GM21529 (cell line): ENCODE data around the gene SMYD4.
"Not testable (repeated sequence)": the region's sequence is repeated elsewhere in the genome, so short reads cannot be mapped to it uniquely, and the experiment has no call there.

ENCODE experiments used
- ATAC-seq: cut with Tn5 transposase; IDR thresholded peaks from one replicate; pipeline ENCODE4 v1.9.1; 2021; ENCODE audit not compliant: unreplicated experiment

SMYD4 gene

DNA sequence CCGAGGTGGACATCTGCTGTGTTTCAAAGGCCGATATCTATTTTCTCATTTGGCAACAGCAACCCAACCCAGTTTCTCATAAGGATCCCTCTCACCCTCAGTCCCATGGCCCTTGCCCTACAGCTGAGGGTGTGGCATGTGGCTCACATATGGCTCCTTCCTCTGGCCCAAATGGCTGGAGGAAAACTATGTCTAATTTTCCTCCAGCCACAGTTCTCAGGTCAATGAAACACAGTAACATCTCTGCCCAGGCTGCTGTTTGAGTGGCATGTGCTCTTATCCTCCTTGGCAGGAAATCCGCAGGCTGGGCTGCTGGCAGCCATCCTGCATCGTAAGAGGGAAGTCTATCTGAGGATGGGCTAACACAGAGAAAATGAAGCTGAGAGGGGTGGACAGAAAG, 43.8 kb downstream of the SMYD4 start:
- no peak for ATAC-seq

DNA sequence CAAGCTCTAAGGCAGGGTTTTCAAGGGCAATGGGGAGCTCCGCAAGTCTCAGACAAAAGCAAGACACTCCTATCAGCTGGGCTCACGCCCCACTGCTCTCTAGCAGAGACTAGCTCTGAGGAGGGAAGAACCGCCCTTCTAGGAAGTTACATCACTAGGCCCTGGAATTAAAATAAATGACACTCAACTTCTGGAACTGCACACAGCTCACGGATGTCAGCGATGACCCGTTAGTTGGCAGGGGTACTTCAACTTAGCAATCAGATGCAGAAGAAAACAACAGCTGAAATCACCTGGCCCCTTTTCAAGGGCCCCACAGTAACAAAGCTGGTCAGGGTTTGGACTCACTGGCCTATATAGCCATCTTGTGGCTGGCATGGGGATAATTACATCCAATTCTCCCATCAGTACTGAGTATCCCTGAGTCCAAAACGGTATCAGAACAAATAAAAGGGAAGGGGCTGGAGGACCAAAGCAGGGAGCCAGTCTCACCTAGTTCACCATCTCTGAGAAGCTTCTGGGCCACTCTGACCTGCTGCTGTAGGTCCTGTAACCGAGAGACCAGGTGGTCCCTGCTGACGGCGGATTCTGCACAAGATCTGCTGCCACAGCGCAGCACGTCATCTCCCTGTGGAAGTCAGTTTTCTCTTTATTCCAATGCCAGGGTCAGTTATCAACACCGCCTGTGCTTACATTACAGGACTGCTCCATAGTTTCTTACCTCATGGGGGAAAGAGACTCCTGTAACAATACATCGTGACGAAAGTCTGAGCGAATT, 45.7 kb downstream of the SMYD4 start:
- no peak for ATAC-seq

- no peak for ATAC-seq
Measured at GRCh38 chr17:1783271-1783670, 46.4 kb downstream of the SMYD4 start.

DNA sequence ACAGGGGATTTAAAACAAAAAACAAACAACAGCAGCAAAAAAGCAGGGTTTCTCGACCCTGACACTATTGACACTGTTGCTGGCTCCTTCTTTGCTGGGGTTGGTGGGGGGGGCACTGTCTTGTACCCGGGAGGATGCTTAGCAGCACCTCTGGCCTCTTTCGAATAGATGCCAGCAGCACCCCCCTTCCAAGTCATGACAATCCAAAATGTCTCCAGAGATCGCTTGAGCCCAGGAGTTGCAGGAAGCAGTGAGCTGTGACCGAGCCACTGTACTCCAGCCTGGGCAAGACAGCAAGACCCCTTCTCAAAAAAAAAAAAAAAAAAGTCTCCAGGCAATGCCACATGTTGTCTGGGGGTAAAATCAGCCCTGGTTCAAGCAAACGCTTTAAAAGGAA, 47.5 kb downstream of the SMYD4 start:
- no peak for ATAC-seq

DNA sequence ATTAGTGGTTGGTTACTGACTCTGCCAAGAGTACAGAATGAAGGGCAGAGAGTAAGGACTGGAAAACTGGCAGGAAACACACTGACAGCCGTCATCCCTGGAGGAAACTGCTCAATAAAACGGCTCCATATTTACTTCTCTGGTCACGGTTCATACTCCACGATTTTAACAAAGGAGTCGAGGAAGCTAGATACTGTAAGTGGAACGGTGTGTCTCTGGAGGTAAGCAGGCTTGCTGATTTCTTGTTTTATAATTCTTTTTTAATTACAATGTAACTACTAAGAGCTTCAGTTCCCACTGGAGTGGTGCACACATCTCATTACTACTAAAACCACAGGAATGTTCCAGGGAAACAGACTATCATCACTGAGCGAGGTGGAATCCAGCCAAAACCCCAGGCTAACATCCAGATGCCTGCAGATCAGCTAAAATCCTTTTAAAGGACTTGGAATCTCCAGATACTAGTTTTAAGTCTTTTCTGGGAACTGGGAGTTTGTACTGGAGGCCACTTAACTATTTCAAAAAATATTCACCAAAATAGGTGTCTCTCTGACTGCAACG, 50.1 kb downstream of the SMYD4 start:
- no peak for ATAC-seq

DNA sequence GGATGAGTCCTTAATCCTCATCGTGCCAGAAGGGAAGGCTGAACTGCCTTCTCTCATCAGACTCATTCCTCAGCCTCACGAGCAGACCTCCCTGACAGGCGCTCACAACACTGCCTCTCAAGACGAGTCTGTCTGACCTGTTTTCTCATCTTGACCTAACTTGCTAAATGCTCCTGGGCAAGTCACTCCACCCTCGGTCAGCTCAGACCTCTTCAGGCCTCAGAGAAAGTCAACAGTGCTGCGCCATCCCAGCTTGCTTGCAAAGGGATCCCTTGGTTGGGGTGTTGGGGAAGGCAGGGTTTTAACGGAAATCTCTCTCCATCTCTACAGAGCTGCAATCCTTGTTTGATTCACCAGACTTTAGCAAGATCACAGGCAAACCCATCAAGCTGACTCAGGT, 52.8 kb downstream of the SMYD4 start:
- no peak for ATAC-seq

DNA sequence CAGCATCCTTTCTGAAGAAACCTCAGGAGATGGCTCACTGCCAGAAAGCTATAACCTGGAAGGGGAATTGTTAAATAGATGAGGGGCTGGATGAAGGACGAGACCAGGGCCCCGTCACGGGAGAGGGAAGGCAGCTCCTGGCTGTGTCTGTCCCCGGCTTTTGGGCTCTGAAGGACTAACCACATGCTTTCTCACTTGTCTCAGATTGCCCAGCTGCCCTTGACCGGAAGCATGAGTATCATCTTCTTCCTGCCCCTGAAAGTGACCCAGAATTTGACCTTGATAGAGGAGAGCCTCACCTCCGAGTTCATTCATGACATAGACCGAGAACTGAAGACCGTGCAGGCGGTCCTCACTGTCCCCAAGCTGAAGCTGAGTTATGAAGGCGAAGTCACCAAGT, 53.4 kb downstream of the SMYD4 start:
- no peak for ATAC-seq

DNA sequence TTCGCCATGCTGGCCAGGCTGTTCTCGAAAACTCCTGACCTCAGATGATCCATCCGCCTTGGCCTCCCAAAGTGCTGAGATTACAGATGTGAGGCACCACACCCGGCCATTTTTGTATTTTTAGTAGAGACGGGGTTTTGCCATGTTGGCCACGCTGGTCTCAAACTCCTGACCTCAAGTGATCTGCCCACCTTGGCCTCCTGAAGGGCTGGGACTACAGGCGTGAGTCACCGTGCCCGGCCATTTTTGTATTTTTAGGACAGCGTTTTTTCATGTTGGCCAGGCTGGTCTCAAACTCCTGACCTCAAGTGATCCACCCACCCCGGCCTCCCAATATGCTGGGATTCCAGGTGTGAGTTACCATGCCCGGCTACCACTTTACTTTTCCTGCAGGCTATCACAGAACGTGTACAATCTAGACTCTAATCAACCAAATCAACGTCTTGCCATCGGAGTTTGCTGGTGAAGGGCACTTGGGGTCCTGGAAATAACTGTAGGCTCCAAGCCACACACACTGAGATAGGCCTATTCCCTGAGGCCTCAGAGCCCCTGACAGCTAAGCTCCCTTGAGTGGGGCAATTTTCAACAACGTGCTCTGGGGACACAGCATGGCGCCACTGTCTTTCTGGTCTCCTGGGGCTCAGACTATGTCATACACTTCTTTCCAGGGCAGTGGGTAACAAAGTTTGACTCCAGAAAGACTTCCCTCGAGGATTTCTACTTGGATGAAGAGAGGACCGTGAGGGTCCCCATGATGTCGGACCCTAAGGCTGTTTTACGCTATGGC, 55.1 kb downstream of the SMYD4 start:
- ATAC-seq = no peak

DNA sequence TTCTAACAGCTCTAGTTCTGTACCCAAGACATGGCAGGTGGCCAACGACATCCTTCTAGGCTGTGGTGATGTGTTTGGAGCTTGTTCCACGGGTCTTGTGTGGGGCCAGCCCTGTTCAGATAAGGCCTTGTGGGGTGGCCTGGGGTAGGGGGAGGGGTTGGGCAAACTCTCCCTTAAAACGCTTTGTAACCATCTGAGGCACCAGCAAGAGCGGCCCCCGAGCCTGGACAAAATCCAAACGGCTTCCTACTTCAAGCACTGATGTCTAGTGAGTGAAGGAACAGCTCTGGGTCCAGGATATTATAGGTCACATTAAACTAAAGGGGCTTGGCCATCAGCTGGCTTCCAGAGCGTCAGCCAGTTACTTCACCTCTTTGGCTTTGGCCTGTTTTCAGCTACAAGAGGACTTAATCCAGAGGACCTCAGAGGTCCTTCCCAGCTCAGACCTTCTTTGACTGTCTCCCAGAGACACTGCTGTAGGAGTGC, 56.0 kb downstream of the SMYD4 start:
- ATAC-seq = no peak

GRCh38 chr17:1773000-1773695, 56.6 kb downstream of the SMYD4 start:
- not testable (repeated sequence) for ATAC-seq

DNA sequence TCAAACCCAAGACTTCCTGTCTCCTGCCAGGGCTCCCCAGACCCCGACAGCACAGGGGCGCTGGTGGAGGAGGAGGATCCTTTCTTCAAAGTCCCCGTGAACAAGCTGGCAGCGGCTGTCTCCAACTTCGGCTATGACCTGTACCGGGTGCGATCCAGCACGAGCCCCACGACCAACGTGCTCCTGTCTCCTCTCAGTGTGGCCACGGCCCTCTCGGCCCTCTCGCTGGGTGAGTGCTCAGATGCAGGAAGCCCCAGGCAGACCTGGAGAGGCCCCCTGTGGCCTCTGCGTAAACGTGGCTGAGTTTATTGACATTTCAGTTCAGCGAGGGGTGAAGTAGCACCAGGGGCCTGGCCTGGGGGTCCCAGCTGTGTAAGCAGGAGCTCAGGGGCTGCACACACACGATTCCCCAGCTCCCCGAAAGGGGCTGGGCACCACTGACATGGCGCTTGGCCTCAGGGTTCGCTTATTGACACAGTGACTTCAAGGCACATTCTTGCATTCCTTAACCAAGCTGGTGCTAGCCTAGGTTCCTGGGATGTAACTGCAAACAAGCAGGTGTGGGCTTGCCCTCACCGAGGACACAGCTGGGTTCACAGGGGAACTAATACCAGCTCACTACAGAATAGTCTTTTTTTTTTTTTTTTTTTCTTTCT, 59.8 kb downstream of the SMYD4 start:
- ATAC-seq = no peak

- ATAC-seq = no peak
Measured at GRCh38 chr17:1767358-1767757, 62.3 kb downstream of the SMYD4 start.

GRCh38 chr17:1766382-1767135, 63.1 kb downstream of the SMYD4 start:
- no peak for ATAC-seq

GRCh38 chr17:1765576-1765975, 64.1 kb downstream of the SMYD4 start:
- no peak for ATAC-seq

DNA sequence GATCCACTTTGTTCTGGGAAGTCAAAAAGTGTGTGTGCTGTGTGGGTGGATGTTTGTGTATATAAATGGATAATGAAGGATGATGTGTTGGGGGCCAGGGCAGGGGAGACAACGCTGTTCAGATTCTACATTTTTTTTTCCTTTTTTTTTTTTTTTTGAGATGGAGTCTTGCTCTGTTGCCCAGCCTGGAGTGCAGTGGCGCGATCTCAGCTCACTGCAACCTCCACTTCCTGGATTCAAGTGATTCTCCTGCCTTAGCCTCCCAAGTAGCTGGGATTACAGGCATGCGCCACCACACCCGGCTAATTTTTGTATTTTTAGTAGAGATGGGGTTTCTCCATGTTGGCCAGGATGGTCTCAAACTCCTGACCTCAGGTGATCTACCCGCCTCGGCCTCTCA, 65.0 kb downstream of the SMYD4 start:
- not testable (repeated sequence) for ATAC-seq

DNA sequence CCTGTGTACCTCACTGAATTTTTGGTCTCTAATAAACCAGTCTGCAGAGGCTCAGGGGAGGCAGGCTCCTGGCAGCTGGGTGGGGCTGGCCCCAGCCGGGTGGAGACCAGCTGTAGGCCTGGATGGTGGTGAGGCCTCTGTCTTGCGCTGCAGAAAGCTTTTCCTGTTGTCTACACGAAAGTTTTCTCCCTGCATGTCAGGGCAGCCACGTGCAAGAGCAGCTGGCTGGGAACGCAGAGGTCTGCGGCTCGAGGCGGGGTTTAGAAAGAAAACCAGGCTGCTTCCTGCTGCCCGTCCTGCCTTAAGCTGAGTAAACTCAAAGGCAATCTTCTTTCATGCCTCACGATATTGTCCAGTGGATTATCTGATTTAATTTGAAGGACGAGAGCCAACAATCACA, 65.4 kb downstream of the SMYD4 start:
- ATAC-seq = no peak

DNA sequence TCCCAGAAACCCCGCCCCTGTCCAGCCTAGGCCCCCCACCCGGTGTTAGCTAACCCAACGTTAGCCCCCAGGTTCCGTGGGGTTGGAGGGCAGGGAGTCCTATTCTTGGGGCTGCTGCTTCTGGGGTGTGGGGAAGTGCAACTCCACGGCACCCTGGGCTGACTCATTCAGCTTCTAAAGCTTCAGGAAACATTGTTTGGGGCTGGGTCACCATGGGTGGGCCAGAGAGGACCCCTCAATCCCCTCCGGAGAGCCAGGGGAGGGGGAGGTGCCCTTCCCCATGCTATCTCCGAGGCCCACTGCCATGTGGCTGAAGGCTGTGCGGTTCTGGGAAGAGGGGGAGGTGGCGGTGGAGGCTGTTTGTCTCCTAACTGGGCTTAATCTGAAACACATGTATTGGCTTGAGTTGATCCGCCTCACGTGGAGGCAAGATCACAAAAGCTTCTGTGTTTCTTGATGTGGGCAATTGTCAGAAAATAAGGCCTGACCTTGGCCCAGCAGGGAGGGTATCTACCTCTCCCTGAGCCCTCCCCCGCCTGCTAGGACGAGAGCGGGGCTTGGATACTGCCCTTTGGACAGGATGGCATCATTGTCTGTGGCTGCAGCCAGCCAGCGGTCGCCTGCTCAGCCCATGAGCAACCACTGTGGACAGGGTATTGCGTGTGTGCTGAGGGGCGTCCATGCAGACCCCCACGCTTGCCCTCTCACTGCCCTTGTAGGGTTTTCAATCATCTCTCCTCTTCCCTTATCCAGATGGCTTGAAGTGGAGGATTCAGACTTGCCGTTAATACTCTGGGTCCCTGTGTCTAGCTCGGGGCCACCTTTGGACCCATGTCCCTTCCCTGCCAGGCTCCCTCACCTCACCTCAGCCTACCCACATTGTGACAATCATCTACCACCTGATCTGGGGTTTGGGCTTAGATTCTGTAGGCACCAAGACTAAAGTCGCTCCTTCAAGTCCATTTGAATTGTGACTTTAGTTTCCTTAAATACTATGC, 66.5 kb downstream of the SMYD4 start:
- no peak for ATAC-seq

DNA sequence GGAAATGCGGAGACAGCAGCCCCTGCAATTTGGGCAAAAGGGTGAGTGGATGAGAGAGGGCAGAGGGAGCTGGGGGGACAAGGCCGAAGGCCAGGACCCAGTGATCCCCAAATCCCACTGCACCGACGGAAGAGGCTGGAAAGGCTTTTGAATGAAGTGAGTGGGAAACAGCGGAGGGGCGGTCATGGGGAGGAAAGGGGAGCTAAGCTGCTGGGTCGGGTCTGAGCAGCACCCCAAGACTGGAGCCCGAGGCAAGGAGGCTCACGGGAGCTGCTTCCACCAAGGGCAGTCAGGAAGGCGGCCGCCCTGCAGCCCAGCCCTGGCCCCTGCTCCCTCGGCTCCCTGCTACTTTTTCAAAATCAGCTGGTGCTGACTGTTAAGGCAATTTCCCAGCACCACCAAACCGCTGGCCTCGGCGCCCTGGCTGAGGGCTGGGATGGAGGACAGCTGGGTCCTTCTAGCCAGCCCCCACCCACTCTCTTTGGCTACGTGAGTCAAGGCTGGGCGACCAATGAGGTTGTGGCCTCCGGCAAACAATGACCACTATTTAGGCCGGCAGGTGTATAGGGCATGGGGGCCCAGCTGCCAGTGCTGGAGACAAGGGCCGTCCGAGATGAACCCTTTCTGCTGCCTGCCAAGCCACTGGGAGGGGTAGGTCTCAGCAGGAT, 67.3 kb downstream of the SMYD4 start:
- ATAC-seq = no peak
